B cell (primary cell): ENCODE results near the gene ARHGAP26. TPM values are rescaled to one million over a fixed set of nuclear protein-coding genes. Genes with fewer than 3 reads are reported as not detected.

ENCODE experiments used
- ATAC-seq: fragments of 200-7000 bp; cut with Tn5 transposase; one replicate; pipeline ENCODE4 v1.10.0; 2021; ENCODE audit warnings: low read depth, mild to moderate bottlenecking, moderate number of reproducible peaks, moderate library complexity
- CTCF ChIA-PET: fragments of 350-600 bp; sonication (Branson Sonifier 250); formaldehyde crosslinking; loops from one replicate; lab custom pipeline; 2021; ENCODE audit warnings: antibody characterized with exemption, inconsistent platforms; lab: Charles Lee
- POLR2A ChIA-PET: fragments of 350-600 bp; sonication (Branson Sonifier 250); formaldehyde crosslinking; loops from one replicate; lab custom pipeline; 2021; ENCODE audit warnings: antibody characterized with exemption; lab: Charles Lee
- DNase-seq: peaks from one replicate; pipeline ENCODE4 v3.0.0; 2013
- H2AFZ ChIP-seq: 2 replicates; pipeline ENCODE4 v1.6.1; 2012; ENCODE audit warnings: mild to moderate bottlenecking, low read depth, low read length; ENCODE audit not compliant: insufficient read depth, poor library complexity, severe bottlenecking
- H3K27ac ChIP-seq, 2 donors: 1 replicate in 1 of 2; 2 replicates in 1 of 2; pipeline ENCODE4 v1.5.1; 2012 to 2013; ENCODE audit warnings: low read length in 2 of 2, mild to moderate bottlenecking in 2 of 2, moderate library complexity in 1 of 2
- H3K27me3 ChIP-seq, 4 experiments: fragments of 200-600 bp in 1 of 4; sonication (generic) in 1 of 4; replicated peaks in 1 of 4; 1 replicate in 2 of 4; 2 replicates in 2 of 4; pipeline versions ENCODE4 v1.6.1 to v1.7.0; 2013 to 2016; ENCODE audit warnings: low read length in 3 of 4, mild to moderate bottlenecking in 2 of 4, mixed read lengths in 1 of 4, moderate library complexity in 1 of 4; ENCODE audit not compliant: insufficient read depth in 4 of 4, control insufficient read depth in 3 of 4; ENCODE audit errors: control extremely low read depth in 1 of 4
- H3K36me3 ChIP-seq, 2 experiments: replicated peaks in 1 of 2; 1 replicate in 1 of 2; 2 replicates in 1 of 2; pipeline versions ENCODE4 v1.6.1 to v1.7.1; 2013; ENCODE audit warnings: low read length in 1 of 2; ENCODE audit not compliant: insufficient read depth in 2 of 2, control insufficient read depth in 1 of 2; ENCODE audit errors: control extremely low read depth in 1 of 2, extremely low read depth in 1 of 2
- H3K4me1 ChIP-seq, 2 donors: fragments of 200-600 bp in 1 of 2; sonication (generic) in 1 of 2; 1 replicate in 1 of 2; 2 replicates in 1 of 2; pipeline versions ENCODE4 v1.5.1 to v1.6.1; 2013 to 2017; ENCODE audit warnings: low read length in 2 of 2; ENCODE audit not compliant: control insufficient read depth in 2 of 2, insufficient read depth in 2 of 2
- H3K4me2 ChIP-seq: replicated peaks from 2 replicates; pipeline ENCODE3; 2012; ENCODE audit warnings: mild to moderate bottlenecking, low read depth, low read length; ENCODE audit not compliant: poor library complexity, severe bottlenecking
- H3K4me3 ChIP-seq, 5 experiments: fragments of 200-600 bp in 1 of 5; sonication (generic) in 1 of 5; 1 replicate in 3 of 5; 2 replicates in 2 of 5; pipeline versions ENCODE4 v1.5.1 to v1.7.0; 2011 to 2016; ENCODE audit warnings: low read length in 4 of 5, mild to moderate bottlenecking in 4 of 5, low read depth in 2 of 5, control low read depth in 1 of 5, moderate library complexity in 1 of 5; ENCODE audit not compliant: insufficient read depth in 1 of 5; ENCODE audit errors: control extremely low read depth in 1 of 5, extremely low read depth in 1 of 5
- H3K79me2 ChIP-seq: fragments of 200-600 bp; sonication (generic); one replicate; pipeline ENCODE4 v1.6.0; 2016; ENCODE audit warnings: low read length; ENCODE audit not compliant: control insufficient read depth, insufficient read depth
- H3K9ac ChIP-seq: fragments of 200-600 bp; sonication (generic); 2 replicates; pipeline ENCODE4 v1.6.1; 2017; ENCODE audit warnings: mild to moderate bottlenecking, low read length, moderate library complexity
- H3K9me3 ChIP-seq, 3 donors: one replicate each; pipeline versions ENCODE4 v1.6.1 to v1.7.1; 2013; ENCODE audit warnings: low read length in 2 of 3; ENCODE audit not compliant: control insufficient read depth in 2 of 3, insufficient read depth in 1 of 3; ENCODE audit errors: control extremely low read depth in 1 of 3
- H4K20me1 ChIP-seq: 2 replicates; pipeline ENCODE4 v1.6.0; 2012; ENCODE audit warnings: mild to moderate bottlenecking, low read length; ENCODE audit not compliant: insufficient read depth, control insufficient read depth, poor library complexity, severe bottlenecking
- H3K27ac Mint-ChIP-seq: one replicate; pipeline ENCODE4 v1.8.0; 2021; ENCODE audit warnings: mixed read lengths
- H3K27me3 Mint-ChIP-seq: one replicate; pipeline ENCODE4 v1.8.0; 2021; ENCODE audit warnings: mixed read lengths
- H3K4me1 Mint-ChIP-seq: one replicate; pipeline ENCODE4 v1.8.0; 2021; ENCODE audit warnings: mixed read lengths
- H3K4me3 Mint-ChIP-seq: one replicate; pipeline ENCODE4 v1.8.0; 2021; ENCODE audit warnings: mixed read lengths
- H3K9me3 Mint-ChIP-seq: one replicate; pipeline ENCODE4 v1.8.0; 2022; ENCODE audit warnings: mixed read lengths; ENCODE audit not compliant: insufficient read depth
- EZH2 ChIP-seq: IDR thresholded peaks from 2 replicates; pipeline ENCODE4 v1.6.1; 2012; ENCODE audit warnings: borderline replicate concordance, low read depth, mild to moderate bottlenecking, moderate library complexity, low read length; ENCODE audit not compliant: insufficient read depth, poor library complexity, severe bottlenecking
- WGBS: methylation state at CpG from one replicate; pipeline ENCODE4 v1.1.5; 2013; ENCODE audit warnings: missing lambda C conversion rate; ENCODE audit not compliant: insufficient coverage; 5-methylcytosine and 5-hydroxymethylcytosine counted together
- intact Hi-C: fragments of 100-400 bp; cut with micrococcal nuclease; formaldehyde crosslinking; loops from one replicate; pipeline ENCODE4 v1.10.0; 2022
- polyA plus RNA-seq: library from polyadenylated mRNA; depleted of rRNA; stranded (reverse); fragments of >200 nt; gene quantifications from 2 replicates; pipeline ENCODE4 v1.2.3, GENCODE V29; 2012
- total RNA-seq, 2 donors: library from RNA; stranded (reverse); fragments of 120-200 nt in 1 of 2; gene quantifications; 1 replicate in 1 of 2; 2 replicates in 1 of 2; pipeline versions ENCODE4 v1.2.3 to v1.2.4, GENCODE V29; 2013 to 2022
- TF ChIP-seq, protein P1 (sequence below): fragments of 200-600 bp; IDR thresholded peaks from one replicate; pipeline ENCODE4 v1.8.0; 2022; ENCODE audit warnings: antibody characterized with exemption, mild to moderate bottlenecking

Gene ARHGAP26
- total and polyA plus RNA-seq, 2 donors (not counting 1 experiment from before 2014, with no cell fraction given) = 1.8 to 22.5 TPM

DNA sequence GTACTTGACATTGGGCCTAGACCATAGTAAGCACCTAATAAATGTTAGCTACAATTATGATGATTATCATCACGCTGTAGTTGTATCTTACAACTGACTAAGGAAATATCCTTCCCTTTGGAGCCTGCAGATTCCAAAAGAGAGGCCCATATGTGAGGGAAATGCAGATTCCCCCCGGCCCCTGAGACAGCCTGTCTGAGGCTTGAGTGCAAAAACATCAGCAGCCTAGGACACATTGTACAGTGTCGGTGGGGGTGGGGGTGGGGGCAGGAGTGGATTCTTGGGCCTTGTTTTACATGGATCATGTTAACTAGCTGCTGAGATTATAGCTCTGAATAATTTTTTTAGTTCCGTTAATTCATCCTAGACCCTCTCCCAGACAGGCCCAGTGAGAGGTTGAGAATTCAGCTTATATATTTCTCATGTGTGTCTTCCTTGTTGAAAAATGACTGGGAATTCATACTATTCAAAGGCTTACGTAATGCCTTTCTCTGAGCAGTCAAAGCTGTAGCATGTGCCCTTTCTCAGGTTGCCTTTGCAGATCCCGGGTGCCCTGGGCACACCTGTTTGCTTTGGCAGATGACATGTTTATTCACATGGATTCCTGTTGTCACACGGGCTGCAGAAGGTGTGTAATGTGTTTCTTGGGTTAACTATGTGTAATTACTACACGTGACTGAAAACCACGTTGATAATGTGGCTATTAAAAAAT is 370.5 kb downstream of the ARHGAP26 start:
- Histone ChIP-seq H3K79me2 (no peaks in the 10 kb centered on the region), H3K27ac (no peak overlapping the region), H3K27me3 (no peaks in the 10 kb centered on the region), H3K9ac (no peak overlapping the region), H2AFZ (no peak overlapping the region), H3K4me3 (no peak overlapping the region), H3K9me3 (no peaks in the 10 kb centered on the region), H4K20me1 (no peaks in the 10 kb centered on the region), H3K4me1 (no peaks in the 10 kb centered on the region), H3K4me2 (no peak overlapping the region), H3K36me3 (no peaks in the 10 kb centered on the region)
- DNase-seq (no peak), ATAC-seq (no peak)
- CTCF ChIA-PET = interaction anchor here (0.6 kb wide), 1 partner anchor 449 kb away, joined by 3 read pairs; no protein-coding TSS in a partner anchor
- WGBS = 94% methylated on average over 5 of the region's 9 CpGs
- no peak overlapping the region for H3K4me3 Mint-ChIP-seq
- POLR2A ChIA-PET = no interaction called here
- no peaks in the 10 kb centered on the region for H3K9me3 Mint-ChIP-seq
- H3K27me3 Mint-ChIP-seq = no peaks in the 10 kb centered on the region
- TF ChIP-seq EZH2 = no peak
- TF ChIP-seq, protein P1, sequence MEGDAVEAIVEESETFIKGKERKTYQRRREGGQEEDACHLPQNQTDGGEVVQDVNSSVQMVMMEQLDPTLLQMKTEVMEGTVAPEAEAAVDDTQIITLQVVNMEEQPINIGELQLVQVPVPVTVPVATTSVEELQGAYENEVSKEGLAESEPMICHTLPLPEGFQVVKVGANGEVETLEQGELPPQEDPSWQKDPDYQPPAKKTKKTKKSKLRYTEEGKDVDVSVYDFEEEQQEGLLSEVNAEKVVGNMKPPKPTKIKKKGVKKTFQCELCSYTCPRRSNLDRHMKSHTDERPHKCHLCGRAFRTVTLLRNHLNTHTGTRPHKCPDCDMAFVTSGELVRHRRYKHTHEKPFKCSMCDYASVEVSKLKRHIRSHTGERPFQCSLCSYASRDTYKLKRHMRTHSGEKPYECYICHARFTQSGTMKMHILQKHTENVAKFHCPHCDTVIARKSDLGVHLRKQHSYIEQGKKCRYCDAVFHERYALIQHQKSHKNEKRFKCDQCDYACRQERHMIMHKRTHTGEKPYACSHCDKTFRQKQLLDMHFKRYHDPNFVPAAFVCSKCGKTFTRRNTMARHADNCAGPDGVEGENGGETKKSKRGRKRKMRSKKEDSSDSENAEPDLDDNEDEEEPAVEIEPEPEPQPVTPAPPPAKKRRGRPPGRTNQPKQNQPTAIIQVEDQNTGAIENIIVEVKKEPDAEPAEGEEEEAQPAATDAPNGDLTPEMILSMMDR = no peak
- H3K4me1 Mint-ChIP-seq = no peaks in the 10 kb centered on the region
- intact Hi-C loops = no loop called here
- H3K27ac Mint-ChIP-seq = no peak overlapping the region

- WGBS = 50% methylated on average over 1 of the region's 6 CpGs
- Histone ChIP-seq H2AFZ (no peak overlapping the region), H3K4me3 (no peak overlapping the region), H3K9me3 (no peaks in the 10 kb centered on the region), H4K20me1 (no peaks in the 10 kb centered on the region), H3K4me2 (no peak overlapping the region), H3K79me2 (no peaks in the 10 kb centered on the region), H3K27ac (no peak overlapping the region), H3K36me3 (no peaks in the 10 kb centered on the region), H3K9ac (no peak overlapping the region), H3K27me3 (no peaks in the 10 kb centered on the region), H3K4me1 (no peaks in the 10 kb centered on the region)
- no peak for DNase-seq
- TF ChIP-seq, protein P1 = no peak
- TF ChIP-seq EZH2 = no peak
- ChIA-PET CTCF (interaction anchor here (0.6 kb wide), 1 partner anchor 448 kb away, joined by 3 read pairs; no protein-coding TSS in a partner anchor), POLR2A (no interaction called here)
- no peaks in the 10 kb centered on the region for H3K4me1 Mint-ChIP-seq
- H3K27ac Mint-ChIP-seq = no peak overlapping the region
- ATAC-seq = no peak
- no peaks in the 10 kb centered on the region for H3K27me3 Mint-ChIP-seq
- intact Hi-C loops = no loop called here
- H3K9me3 Mint-ChIP-seq = no peaks in the 10 kb centered on the region
- H3K4me3 Mint-ChIP-seq = no peak overlapping the region
These were observed 371.5 kb downstream of the ARHGAP26 start for GRCh38 chr5:143141652-143142051.
